Mucosa of descending colon (tissue), 3 donors: ENCODE measurements around the gene SLC25A21. TPM values are rescaled to one million over a fixed set of nuclear protein-coding genes. Genes with fewer than 3 reads are reported as not detected.

ENCODE experiments used
- ATAC-seq: fragments of 200-7000 bp; cut with Tn5 transposase; one replicate; pipeline ENCODE4 v1.9.1; 2020; ENCODE audit warnings: mild to moderate bottlenecking, moderate library complexity
- DNase-seq, 3 donors: peaks; one replicate each; pipeline ENCODE4 v3.0.0-alpha.2; 2020
- H3K36me3 ChIP-seq: fragments of 200-600 bp; one replicate; pipeline ENCODE4 v1.8.0; 2021; ENCODE audit warnings: low read depth, mild to moderate bottlenecking
- H3K4me1 ChIP-seq: fragments of 200-600 bp; one replicate; pipeline ENCODE4 v1.8.0; 2021; ENCODE audit warnings: low read depth, mild to moderate bottlenecking
- H3K4me3 ChIP-seq: fragments of 200-600 bp; one replicate; pipeline ENCODE4 v1.8.0; 2021; ENCODE audit warnings: mild to moderate bottlenecking
- H3K9me3 ChIP-seq: fragments of 200-600 bp; one replicate; pipeline ENCODE4 v1.8.0; 2021; ENCODE audit warnings: mild to moderate bottlenecking
- intact Hi-C, 2 donors: fragments of 100-400 bp; cut with DNase I in 1 of 2; cut with micrococcal nuclease in 1 of 2; formaldehyde crosslinking; loops; one replicate each; pipeline versions ENCODE4 v1.11.0 to v1.11.1; 2022; cut with DNase I, micrococcal nuclease
- total RNA-seq, 3 donors: library from RNA; stranded (reverse); fragmentation: NEBNext Ultra II Directional in 2 of 3; extraction: Animal tissue kit (Norgen Biotek cat#: 25700) in 2 of 3; gene quantifications; one replicate each; pipeline versions ENCODE4 v1.2.1 to v1.2.4, GENCODE V29; 2021 to 2023
- TF ChIP-seq, protein P1 (sequence below): fragments of 200-600 bp; IDR thresholded peaks from one replicate; pipeline ENCODE4 v1.8.0; 2022; ENCODE audit warnings: antibody characterized with exemption, mild to moderate bottlenecking
- donor health status: DM: no; HTN: no; CAD: no; lungs with moderate emphysema.
- donor health status: DM: no; HTN: no; CAD: no.
- donor health status: DM: no; HTN: yes; CAD: no.

Gene SLC25A21
- total RNA-seq, 3 donors from 2014 or later, result 0.31 to 1.4 (median 0.61) TPM

DNA sequence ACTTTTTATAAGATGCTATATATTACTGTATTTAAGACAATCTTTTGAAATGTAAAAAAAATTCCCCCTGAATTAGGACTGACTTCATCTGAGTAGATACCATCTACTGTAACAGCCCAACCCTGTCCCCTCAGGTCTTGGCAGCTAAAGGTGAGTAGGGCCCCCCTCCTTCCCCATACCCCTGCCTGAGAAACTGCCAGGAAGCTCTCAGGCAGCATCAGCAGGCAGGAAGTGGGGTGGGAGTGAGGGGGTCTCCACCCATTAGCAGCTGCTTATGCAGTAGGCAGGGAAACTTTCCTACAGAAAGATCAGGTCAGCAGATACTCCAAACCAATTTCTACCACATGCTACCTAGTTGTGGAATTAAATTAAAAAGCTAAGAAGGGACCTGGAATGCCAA is 448.2 kb downstream of the SLC25A21 start:
- Histone ChIP-seq H3K9me3 (no peaks in the 10 kb centered on the region), H3K4me3 (no peak overlapping the region), H3K36me3 (no peaks in the 10 kb centered on the region), H3K4me1 (no peaks in the 10 kb centered on the region)
- intact Hi-C loops, result no loop called here
- TF ChIP-seq, protein P1, sequence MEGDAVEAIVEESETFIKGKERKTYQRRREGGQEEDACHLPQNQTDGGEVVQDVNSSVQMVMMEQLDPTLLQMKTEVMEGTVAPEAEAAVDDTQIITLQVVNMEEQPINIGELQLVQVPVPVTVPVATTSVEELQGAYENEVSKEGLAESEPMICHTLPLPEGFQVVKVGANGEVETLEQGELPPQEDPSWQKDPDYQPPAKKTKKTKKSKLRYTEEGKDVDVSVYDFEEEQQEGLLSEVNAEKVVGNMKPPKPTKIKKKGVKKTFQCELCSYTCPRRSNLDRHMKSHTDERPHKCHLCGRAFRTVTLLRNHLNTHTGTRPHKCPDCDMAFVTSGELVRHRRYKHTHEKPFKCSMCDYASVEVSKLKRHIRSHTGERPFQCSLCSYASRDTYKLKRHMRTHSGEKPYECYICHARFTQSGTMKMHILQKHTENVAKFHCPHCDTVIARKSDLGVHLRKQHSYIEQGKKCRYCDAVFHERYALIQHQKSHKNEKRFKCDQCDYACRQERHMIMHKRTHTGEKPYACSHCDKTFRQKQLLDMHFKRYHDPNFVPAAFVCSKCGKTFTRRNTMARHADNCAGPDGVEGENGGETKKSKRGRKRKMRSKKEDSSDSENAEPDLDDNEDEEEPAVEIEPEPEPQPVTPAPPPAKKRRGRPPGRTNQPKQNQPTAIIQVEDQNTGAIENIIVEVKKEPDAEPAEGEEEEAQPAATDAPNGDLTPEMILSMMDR, result no peak
- ATAC-seq (no peak), DNase-seq (no peak)

DNA sequence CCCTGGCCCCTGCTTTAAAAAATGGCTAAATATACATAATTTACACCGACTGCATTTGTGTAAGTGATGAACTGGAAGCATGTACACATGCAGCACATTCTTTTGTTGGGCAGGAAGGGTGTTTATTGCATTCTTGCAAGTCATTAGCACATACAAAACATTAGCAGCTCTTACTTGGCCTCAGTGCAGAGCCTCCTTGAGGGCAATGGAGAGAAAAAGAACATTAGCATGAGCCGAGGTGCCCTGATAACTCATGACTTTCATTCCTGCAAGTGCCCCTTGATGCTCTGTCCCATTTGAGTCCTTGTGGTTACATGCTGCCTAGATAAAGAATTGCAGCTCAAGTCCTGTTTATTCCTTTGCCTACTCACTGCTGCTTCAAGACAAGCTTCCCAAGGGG is 448.9 kb downstream of the SLC25A21 start:
- DNase-seq, result no peak
- intact Hi-C loops, result no loop called here
- TF ChIP-seq, protein P1, result no peak
- H3K36me3 ChIP-seq, result no peaks in the 10 kb centered on the region
- no peak for ATAC-seq
- H3K4me3 ChIP-seq, result no peak overlapping the region
- H3K9me3 ChIP-seq, result no peaks in the 10 kb centered on the region
- H3K4me1 ChIP-seq, result no peaks in the 10 kb centered on the region

DNA sequence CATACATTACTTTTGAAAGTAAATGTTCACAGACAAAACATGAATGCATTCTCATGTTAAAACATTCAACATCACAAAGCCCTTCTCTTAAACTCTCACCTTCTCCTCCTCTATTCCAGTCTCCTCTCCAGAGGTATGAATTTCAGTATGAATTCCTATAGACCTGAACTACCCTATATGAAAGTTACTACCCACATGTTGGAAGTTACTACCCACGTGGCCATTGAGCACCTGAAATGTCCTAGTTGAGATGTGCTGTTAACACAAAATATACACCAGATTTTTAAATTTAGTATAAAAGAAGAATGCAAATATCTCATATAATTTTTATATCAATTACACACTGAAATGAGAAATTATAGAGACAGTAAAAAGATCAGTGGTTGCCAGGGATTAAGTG is 450.5 kb downstream of the SLC25A21 start:
- TF ChIP-seq, protein P1, result no peak
- Histone ChIP-seq H3K4me3 (no peak overlapping the region), H3K9me3 (no peaks in the 10 kb centered on the region), H3K36me3 (no peaks in the 10 kb centered on the region), H3K4me1 (no peaks in the 10 kb centered on the region)
- ATAC-seq, result no peak
- intact Hi-C loops, result no loop called here
- no peak for DNase-seq

DNA sequence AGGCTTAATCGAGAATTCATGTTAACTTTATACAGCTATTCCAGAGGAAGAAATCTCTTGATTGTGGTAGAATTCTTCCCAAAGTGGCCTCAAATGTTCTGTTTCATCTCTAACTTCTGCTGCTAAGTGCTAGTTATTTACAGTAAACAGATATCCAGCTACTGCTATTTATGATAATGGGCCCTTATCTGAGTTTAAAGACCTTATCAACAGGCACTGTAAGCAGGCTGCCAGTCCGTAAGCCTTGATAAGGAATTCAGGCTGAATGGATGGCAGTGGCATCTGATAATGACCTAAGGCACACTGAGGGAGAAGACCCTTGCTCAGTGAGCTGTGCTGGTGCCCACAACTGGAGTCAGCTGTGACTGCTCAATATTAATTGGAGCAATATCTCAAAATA is 451.7 kb downstream of the SLC25A21 start:
- intact Hi-C loops, result no loop called here
- ATAC-seq, result no peak
- H3K4me3 ChIP-seq, result no peak overlapping the region
- TF ChIP-seq, protein P1, result no peak
- no peaks in the 10 kb centered on the region for H3K9me3 ChIP-seq
- H3K36me3 ChIP-seq, result no peaks in the 10 kb centered on the region
- no peaks in the 10 kb centered on the region for H3K4me1 ChIP-seq
- DNase-seq, result no peak

DNA sequence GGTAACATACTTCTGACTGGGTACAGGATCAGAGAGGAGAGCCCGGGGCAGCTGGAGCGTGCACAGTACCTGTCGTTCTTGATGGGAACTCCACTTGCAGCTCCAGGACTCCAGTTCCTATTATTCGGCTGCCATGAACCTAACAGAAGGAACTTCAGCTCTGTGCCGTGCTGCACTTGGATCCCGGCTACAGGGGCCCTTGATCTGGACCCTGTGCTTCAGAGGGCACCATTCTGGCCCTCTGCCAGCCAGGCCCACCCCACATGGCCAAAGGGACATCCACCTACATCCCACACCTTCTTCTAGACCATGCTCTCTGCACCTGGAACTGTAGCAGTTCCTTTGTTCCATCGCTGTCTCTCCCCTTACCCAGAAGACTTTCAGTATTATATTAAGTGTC is 452.6 kb downstream of the SLC25A21 start:
- DNase-seq (no peak), ATAC-seq (no peak)
- TF ChIP-seq, protein P1, result no peak
- H3K4me3 ChIP-seq, result no peak overlapping the region
- no peaks in the 10 kb centered on the region for H3K9me3 ChIP-seq
- intact Hi-C loops, result no loop called here
- H3K4me1 ChIP-seq, result no peaks in the 10 kb centered on the region
- H3K36me3 ChIP-seq, result no peaks in the 10 kb centered on the region

DNA sequence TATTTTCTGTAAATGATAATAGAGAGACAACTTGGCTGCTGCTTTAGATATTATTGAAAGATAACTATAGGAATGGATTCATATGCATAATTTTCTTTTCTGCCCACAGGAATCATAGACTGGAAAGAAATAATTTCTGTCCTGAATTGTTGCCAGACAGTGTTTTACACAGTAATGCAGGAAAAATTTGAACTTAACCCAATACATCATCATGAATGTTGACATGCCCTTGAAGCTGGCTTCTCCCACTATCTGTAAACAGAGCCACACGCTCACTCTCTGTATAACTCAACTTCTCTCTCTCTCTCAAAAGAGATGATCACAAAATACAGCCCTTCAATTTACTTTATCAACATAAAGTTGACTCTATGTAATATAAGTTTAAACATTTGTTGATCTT is 454.2 kb downstream of the SLC25A21 start:
- H3K4me1 ChIP-seq, result no peaks in the 10 kb centered on the region
- DNase-seq (no peak), ATAC-seq (no peak)
- H3K36me3 ChIP-seq, result no peaks in the 10 kb centered on the region
- TF ChIP-seq, protein P1, result no peak
- intact Hi-C loops, result no loop called here
- no peak overlapping the region for H3K4me3 ChIP-seq
- H3K9me3 ChIP-seq, result no peaks in the 10 kb centered on the region
